Activated CD4-positive, alpha-beta T cell treated with anti-CD3 and anti-CD28 coated beads for 4 hours (primary cell): ENCODE results near the gene ALCAM.
"Not testable (repeated sequence)": the region's sequence is repeated elsewhere in the genome, so short reads cannot be mapped to it uniquely, and the experiment has no call there.

Source experiments
- DNase-seq, 2 donors: peaks; one replicate each; pipeline ENCODE4 v3.0.0-alpha.2; 2020

Gene ALCAM

DNA sequence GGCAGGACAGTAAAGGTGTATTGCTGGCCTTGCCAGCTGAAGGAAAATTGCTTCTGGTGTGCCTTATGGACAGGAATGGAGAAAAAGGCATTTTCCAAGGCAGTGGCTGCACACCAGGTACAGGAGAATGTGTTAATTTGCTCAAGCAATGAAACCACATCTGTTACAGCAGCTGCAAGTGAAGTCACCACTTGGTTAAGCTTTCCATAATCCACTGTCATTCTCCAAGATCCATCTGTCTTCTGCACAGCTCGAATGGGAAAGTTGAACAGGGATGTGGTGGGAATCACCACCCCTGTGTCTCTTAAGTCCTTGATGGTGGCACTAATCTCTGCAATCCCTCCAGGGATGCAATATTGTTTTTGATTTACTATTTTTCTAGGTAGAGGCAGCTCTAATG lies 236.8 kb downstream of the ALCAM start:
- DNase-seq = not testable (repeated sequence)

DNA sequence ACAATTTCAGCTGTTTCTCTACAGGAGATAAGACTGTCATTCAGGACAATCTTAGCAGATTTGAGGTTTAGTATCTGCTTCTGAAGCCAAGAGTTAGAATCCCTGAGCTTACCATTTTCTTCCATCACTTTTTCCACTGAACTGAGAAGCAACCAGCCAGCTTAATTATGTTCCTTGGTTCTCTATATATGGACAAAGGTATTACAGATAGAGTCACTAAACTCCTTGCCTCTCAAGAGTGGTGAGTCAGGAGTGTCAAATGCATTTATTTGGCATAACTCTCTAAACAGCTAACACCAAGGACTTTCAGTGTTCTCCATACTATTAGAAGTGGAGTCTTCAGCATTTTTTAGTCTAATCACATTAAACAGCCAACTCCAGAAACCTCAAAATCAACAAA lies 239.3 kb downstream of the ALCAM start:
- DNase-seq = no peak

DNA sequence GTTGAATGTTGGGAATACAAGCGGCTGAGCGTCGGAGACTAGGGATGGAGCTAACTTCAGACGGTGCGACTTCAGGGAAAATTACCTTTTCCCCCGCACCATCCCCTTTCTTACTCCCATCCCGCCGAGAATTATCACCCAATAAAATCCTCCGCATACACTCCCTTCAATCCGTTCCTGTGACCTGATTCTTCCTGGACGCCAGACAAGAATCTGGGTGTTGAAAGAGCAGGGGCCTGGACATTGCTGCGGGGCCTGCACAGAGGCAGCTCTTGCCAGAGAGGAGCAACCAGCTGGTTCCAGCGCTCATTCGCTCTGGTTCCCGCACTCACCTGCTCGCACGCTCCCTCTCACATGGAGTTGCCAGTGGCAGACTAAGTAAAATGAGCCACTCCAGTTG lies 241.9 kb downstream of the ALCAM start:
- DNase-seq = no peak

DNA sequence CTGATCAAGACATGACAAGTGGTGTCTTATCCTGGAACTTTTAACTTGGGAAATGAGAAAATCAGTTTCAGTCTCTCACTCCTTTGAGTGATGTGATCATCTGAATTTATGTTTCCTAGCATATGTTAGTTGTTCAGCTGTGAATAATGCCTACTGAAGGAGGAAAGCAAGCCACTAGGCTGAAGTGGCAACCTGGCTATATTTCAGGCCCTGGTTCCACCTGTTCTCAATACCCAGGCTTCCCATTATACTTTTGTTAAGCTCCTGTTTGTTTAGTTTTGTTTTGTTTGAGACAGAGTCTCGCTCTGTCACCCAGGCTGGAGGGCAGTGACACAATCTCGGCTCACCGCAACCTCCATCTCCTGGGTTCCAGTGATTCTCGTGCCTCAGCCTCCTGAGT lies 243.8 kb downstream of the ALCAM start:
- no peak for DNase-seq

DNA sequence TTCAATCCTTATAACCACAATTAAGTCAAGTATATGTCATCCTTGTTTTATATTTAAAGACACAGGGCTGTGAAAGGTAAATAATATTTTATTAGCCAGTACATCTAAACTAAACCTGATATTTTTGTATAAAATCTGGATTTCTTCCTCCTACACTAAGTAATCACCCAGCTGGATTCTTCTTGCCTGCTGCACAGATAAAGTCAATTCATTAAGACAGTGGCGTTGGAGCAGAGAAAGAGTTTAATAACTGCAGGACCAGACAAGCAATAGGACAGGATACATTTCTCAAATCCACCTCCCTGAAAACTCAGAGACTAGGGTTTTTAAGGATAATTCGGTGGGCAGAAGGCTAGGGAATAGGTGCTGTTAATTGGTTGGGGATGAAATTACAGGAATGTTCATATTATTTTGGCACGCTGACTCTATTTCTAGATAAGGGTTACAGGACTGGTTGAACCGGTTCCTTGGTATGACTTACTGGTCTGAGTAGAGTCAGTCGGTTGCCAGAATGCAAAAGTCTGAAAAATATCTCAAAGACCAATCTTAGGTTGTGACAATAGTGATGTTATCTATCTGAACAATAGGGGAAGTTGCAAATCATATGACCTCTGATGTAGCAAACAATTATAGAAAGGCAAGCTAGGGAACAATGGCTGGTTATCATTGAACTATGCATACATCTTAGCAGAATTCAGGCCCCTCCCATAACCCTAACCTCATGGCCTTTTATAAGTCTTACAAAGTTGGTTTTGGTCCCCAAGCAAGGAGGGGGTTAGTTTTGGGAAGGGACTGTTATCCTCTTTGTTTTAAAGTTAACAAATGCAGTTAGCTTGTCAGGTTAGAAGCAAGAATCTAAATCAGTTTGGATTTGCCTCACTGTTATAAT lies 244.8 kb downstream of the ALCAM start:
- no peak for DNase-seq

DNA sequence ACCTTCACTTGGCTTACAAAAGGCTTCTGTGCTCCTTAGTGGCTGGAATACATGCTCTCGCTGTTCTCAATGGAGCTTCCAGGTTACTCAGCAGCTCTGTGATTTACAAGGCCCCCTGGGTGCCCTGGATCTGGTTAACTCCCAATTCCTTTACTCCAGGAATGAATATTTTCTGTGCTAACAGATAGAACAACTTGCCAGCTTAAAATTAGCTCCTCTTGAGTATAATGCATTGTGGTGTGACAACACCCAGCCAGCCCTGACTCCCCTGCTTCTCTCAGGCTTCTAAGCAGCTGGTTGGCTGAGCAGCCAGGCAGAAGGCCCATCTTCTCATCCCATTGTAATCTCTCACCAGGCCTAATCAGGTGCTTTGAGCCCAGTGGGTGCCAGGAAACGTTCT lies 246.4 kb downstream of the ALCAM start:
- DNase-seq = no peak

DNA sequence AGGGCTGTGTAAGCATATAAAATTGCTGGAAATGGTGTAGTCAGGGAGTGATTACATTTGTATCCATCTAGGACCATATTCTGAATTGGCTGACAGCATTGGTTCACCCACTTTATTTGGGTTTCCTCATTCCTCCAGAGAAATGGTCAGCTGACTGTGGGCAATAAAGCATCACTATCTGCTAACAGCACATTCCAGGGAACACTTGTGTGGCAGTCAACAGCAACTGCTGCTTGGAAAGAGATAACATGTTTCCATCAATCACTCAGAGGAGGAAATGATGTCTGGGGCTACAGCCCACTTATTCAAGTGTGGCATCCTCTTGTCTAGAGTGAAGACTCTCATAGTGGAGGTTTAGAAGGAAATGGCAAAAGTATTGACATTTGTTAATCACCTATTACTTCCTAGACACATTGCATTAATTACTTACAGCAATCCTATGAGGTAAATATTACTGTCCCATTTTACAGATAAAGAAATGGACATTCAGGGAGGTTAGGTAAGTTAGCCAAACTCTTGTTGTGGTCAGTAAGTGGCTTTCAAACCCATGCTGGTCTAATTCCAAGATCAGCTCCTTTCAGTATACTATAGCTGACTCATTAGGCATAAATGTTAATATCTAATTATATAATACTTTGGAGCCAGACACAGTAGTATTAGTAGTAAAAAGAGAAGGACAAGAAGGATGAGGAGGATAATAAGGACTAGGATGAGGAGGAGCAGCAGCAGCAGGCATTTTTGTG lies 247.8 kb downstream of the ALCAM start:
- no peak for DNase-seq

DNA sequence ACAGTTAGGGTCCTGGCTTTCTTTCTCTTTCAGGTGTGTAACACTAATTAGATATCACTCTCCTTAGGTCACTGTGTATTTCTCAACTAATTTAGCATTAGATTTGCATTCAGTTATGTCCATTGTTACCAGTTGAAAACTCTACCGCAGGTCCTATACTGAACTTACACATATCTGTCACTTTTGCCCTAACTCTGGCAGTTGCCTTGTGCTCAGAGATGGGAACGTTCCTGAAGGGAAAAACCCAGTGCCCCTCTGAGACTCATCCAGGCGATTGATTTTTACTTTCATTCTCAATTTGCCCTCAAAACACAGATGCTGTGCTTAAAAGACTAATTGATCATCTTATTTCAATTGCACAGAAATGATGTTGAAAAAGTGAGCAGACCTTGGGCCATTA lies 249.1 kb downstream of the ALCAM start:
- no peak for DNase-seq

DNA sequence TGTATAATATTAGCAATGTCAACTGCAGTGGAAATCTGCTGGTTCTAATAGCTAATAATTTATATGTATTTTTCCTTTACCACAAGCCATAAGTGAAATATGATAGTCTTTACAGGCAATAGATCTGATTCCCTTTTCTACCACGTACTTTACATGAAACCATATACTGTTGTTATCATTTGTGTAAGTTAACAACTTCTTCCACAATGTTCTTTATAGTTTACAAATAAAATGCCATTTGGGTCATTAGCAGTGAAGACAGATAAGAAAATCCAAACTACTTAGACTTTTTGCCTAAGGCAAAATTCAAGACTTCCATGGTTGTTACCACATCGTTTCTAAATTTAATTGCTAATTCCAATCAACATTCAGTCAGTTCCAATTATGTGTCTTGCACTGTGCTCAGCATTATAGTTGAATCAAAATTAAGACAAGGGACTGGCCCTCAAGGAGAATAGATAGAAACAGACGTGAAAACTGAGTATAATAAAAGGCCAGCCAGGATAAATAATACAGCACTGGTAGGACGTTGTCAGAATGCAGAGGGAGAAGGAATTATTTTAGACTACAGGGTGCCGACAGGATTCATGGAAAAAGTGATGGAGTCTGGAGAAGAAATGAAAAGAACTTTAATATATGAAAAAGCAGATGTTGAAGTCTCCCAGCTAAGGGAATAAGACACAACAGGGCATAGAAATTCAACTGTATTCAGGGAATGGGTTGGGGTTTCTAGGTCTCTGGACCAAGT lies 249.8 kb downstream of the ALCAM start:
- DNase-seq = no peak

DNA sequence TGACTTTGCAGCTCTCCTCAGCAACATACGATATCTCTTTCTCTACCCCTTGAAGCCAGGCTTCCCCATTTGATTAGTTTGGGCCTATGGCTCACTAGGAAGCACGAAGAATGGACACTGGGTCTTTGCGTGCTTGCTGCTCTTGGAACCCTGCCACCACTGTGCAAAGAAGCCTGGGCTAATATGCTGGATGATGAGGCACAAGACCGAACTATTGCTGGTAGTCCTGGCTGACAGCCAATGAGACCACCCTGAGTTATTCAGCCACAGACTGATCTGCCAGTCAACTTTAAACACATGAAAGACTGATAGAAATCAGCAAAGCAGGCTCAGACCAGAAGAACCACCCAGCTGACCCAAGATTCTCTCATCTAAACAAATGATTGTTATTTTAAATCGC lies 251.8 kb downstream of the ALCAM start:
- no peak for DNase-seq

DNA sequence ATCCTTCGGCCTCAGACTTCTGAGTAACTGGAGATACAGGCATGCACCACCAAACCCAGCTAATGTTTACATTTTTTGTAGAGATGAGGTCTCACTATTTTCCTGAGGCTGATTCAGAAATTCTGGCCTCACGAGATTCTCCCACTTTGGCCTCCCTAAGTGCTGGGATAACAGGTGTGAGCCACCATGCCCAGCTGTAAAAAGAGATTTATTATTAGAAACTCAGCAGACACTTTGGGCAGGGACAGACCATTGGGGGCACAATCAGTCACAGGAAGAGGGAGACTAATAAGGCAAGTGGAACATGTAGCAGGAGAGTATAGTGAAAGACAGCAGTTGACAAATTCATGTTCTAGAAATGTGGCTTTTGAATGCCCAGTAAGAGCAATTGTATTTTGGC lies 252.9 kb downstream of the ALCAM start:
- DNase-seq = no peak

DNA sequence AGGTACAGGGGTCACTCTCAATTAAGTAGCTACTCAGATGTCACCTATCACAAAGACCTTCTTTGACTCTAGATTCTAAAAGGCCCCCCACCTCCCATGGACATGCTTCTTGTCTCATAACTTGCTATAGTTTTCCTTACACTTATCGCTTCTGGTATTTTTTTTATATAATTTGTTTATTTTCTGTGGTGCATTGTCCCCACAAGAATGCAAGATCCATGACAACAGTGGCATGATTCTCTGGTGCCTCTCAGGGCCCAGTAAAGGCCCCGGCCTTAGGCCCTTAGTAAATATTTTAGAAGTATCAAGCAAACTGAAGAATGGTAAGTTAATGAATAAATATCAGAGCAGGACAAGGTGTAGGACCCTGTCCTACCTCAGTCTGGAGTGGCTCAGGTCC lies 253.5 kb downstream of the ALCAM start:
- DNase-seq = no peak

DNA sequence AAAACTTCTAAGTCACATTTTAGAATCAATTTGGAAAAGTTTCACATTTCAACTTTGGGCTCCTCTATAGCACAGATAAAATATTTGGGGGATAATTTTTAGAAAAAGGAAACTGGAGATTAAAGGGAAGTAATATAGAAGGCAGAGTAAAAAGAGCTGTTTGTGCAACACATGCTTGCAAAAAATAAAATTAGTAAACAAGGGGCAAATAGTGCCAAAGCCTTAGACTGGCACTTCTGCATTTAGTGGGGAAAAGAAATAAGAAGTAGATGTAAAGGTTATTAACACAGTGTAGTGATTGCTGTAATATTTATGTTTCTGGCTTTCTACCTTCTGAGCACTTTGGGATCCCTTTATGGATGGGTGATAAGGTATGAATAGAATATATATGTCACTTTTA lies 255.5 kb downstream of the ALCAM start:
- DNase-seq = no peak
